DOHH2 (cell line): ENCODE data around the gene DRAXIN.

Source experiments
- CTCF ChIP-seq: fragments of 200-600 bp; sonication (generic); IDR thresholded peaks from one replicate; pipeline ENCODE4 v1.5.1; 2014; ENCODE audit warnings: antibody characterized with exemption, mild to moderate bottlenecking, low read depth, low read length; ENCODE audit not compliant: poor library complexity, severe bottlenecking
- EZH2phosphoT487 ChIP-seq: fragments of 200-600 bp; sonication (generic); IDR thresholded peaks from 2 replicates; pipeline ENCODE4 v1.6.1; 2017; ENCODE audit warnings: borderline replicate concordance, mild to moderate bottlenecking, antibody characterized with exemption, low read length, moderate library complexity, mixed read lengths

- no peak for TF ChIP-seq CTCF
- no peak for TF ChIP-seq EZH2phosphoT487
These were observed 59.6 kb downstream of the DRAXIN start for GRCh38 chr1:11751087-11751486.
